WTC11 (cell line): ENCODE results near the gene NUP93. TPM values are rescaled to one million over a fixed set of nuclear protein-coding genes. Genes with fewer than 3 reads are reported as not detected.

Source experiments
- ATAC-seq: fragments of 200-7000 bp; cut with Tn5 transposase; 2 replicates; pipeline ENCODE4 v1.10.0; 2021; ENCODE audit warnings: mild to moderate bottlenecking, moderate library complexity
- CTCF ChIA-PET: fragments of 300-600 bp; sonication (Branson Sonifier 250); formaldehyde crosslinking; loops from one replicate; lab custom pipeline; 2021; ENCODE audit warnings: antibody characterized with exemption; lab: Charles Lee
- POLR2A ChIA-PET: fragments of 350-600 bp; sonication (Branson Sonifier 250); formaldehyde crosslinking; loops from one replicate; lab custom pipeline; 2021; ENCODE audit warnings: antibody characterized with exemption; lab: Charles Lee
- DNase-seq: peaks from one replicate; pipeline ENCODE4 v3.0.0; 2021; ENCODE audit warnings: low spot score
- H3K27ac Mint-ChIP-seq: 2 replicates; pipeline ENCODE4 v1.8.0; 2021; ENCODE audit warnings: mixed read lengths
- H3K27me3 Mint-ChIP-seq: 2 replicates; pipeline ENCODE4 v1.8.0; 2021; ENCODE audit warnings: low read depth, mild to moderate bottlenecking, moderate library complexity, mixed read lengths
- H3K36me3 Mint-ChIP-seq: 2 replicates; pipeline ENCODE4 v1.8.0; 2021; ENCODE audit warnings: mixed read lengths
- H3K4me1 Mint-ChIP-seq: 2 replicates; pipeline ENCODE4 v1.8.0; 2022; ENCODE audit warnings: mixed read lengths
- H3K4me3 Mint-ChIP-seq: 2 replicates; pipeline ENCODE4 v1.8.0; 2021; ENCODE audit warnings: mild to moderate bottlenecking, moderate library complexity, mixed read lengths
- H3K9me3 Mint-ChIP-seq: 2 replicates; pipeline ENCODE4 v1.8.0; 2021; ENCODE audit warnings: mixed read lengths
- CBFB ChIP-seq: sonication (generic); formaldehyde crosslinking; IDR thresholded peaks from 2 replicates; pipeline ENCODE4 v1.8.1; 2022; ENCODE audit warnings: mild to moderate bottlenecking, low read depth, missing genetic modification reagents
- CREB1 ChIP-seq: sonication (generic); formaldehyde crosslinking; IDR thresholded peaks from 2 replicates; pipeline ENCODE4 v1.8.0; 2023; ENCODE audit warnings: mild to moderate bottlenecking, missing genetic modification reagents
- EMX1 ChIP-seq: fragments of 250-450 bp; sonication (Bioruptor Pico); IDR thresholded peaks from 2 replicates; pipeline ENCODE4 v1.8.0; 2021; ENCODE audit warnings: mild to moderate bottlenecking
- ESRRA ChIP-seq: sonication (generic); formaldehyde crosslinking; IDR thresholded peaks from 2 replicates; pipeline ENCODE4 v1.8.1; 2022; ENCODE audit warnings: mild to moderate bottlenecking, missing genetic modification reagents, borderline replicate concordance
- GRHL2 ChIP-seq: fragments of 250-450 bp; sonication (Bioruptor Pico); IDR thresholded peaks from 2 replicates; pipeline ENCODE4 v1.8.0; 2022; ENCODE audit warnings: mild to moderate bottlenecking, moderate library complexity; ENCODE audit not compliant: insufficient replicate concordance, severe bottlenecking
- IRF2 ChIP-seq: sonication (generic); formaldehyde crosslinking; IDR thresholded peaks from 2 replicates; pipeline ENCODE4 v1.8.0; 2022; ENCODE audit warnings: low read depth, missing genetic modification reagents, borderline replicate concordance
- JAZF1 ChIP-seq: fragments of 250-450 bp; sonication (Bioruptor Pico); IDR thresholded peaks from 2 replicates; pipeline ENCODE4 v1.9.0; 2021; ENCODE audit warnings: moderate library complexity, mild to moderate bottlenecking, inconsistent platforms
- MYBL2 ChIP-seq: sonication (generic); formaldehyde crosslinking; IDR thresholded peaks from 2 replicates; pipeline ENCODE4 v1.8.1; 2023; ENCODE audit warnings: mild to moderate bottlenecking, moderate library complexity, missing genetic modification reagents
- NR1H2 ChIP-seq: sonication (generic); formaldehyde crosslinking; IDR thresholded peaks from 2 replicates; pipeline ENCODE4 v1.9.0; 2021; ENCODE audit warnings: mild to moderate bottlenecking, moderate library complexity, missing genetic modification reagents
- OVOL2 ChIP-seq: fragments of 250-450 bp; sonication (Bioruptor Pico); IDR thresholded peaks from 2 replicates; pipeline ENCODE4 v1.9.0; 2021; ENCODE audit warnings: mild to moderate bottlenecking, borderline replicate concordance
- TEAD1 ChIP-seq: sonication (generic); formaldehyde crosslinking; IDR thresholded peaks from 2 replicates; pipeline ENCODE4 v1.8.0; 2022; ENCODE audit warnings: mild to moderate bottlenecking, missing genetic modification reagents
- ZNF671 ChIP-seq: fragments of 250-450 bp; sonication (Bioruptor Pico); IDR thresholded peaks from 2 replicates; pipeline ENCODE4 v1.8.0; 2021; ENCODE audit warnings: mild to moderate bottlenecking
- total RNA-seq: library from RNA; stranded (reverse); gene quantifications from 3 replicates; pipeline ENCODE4 v1.2.3, GENCODE V29; 2021
- TF ChIP-seq, protein P1 (sequence below): sonication (generic); formaldehyde crosslinking; IDR thresholded peaks from 2 replicates; pipeline ENCODE4 v1.8.1; 2022; ENCODE audit warnings: low read depth, mild to moderate bottlenecking, moderate library complexity, missing genetic modification reagents, borderline replicate concordance
- TF ChIP-seq, protein P2 (sequence below): sonication (generic); formaldehyde crosslinking; IDR thresholded peaks from 2 replicates; pipeline ENCODE4 v1.8.1; 2023; ENCODE audit warnings: mild to moderate bottlenecking, missing genetic modification reagents, moderate library complexity
- TF ChIP-seq, protein P3 (sequence below): sonication (generic); formaldehyde crosslinking; IDR thresholded peaks from 2 replicates; pipeline ENCODE4 v1.8.0; 2022; ENCODE audit warnings: mild to moderate bottlenecking, missing genetic modification reagents
- TF ChIP-seq, protein P4 (sequence below): fragments of 200-600 bp; IDR thresholded peaks from 2 replicates; pipeline ENCODE4 v1.8.0; 2022; ENCODE audit warnings: antibody characterized with exemption
- TF ChIP-seq, protein P5 (sequence below): sonication (generic); formaldehyde crosslinking; IDR thresholded peaks from 2 replicates; pipeline ENCODE4 v1.8.1; 2023; ENCODE audit warnings: mild to moderate bottlenecking, moderate library complexity, missing genetic modification reagents
- TF ChIP-seq, protein P6 (sequence below): sonication (generic); formaldehyde crosslinking; IDR thresholded peaks from 2 replicates; pipeline ENCODE4 v1.8.0; 2023; ENCODE audit warnings: missing genetic modification reagents, mild to moderate bottlenecking, borderline replicate concordance
- TF ChIP-seq, protein P7 (sequence below): sonication (generic); formaldehyde crosslinking; IDR thresholded peaks from 2 replicates; pipeline ENCODE4 v1.8.0; 2022; ENCODE audit warnings: mild to moderate bottlenecking, missing genetic modification reagents

The NUP93 gene
- total RNA-seq, 1 experiment from 2014 or later = 185 TPM

DNA sequence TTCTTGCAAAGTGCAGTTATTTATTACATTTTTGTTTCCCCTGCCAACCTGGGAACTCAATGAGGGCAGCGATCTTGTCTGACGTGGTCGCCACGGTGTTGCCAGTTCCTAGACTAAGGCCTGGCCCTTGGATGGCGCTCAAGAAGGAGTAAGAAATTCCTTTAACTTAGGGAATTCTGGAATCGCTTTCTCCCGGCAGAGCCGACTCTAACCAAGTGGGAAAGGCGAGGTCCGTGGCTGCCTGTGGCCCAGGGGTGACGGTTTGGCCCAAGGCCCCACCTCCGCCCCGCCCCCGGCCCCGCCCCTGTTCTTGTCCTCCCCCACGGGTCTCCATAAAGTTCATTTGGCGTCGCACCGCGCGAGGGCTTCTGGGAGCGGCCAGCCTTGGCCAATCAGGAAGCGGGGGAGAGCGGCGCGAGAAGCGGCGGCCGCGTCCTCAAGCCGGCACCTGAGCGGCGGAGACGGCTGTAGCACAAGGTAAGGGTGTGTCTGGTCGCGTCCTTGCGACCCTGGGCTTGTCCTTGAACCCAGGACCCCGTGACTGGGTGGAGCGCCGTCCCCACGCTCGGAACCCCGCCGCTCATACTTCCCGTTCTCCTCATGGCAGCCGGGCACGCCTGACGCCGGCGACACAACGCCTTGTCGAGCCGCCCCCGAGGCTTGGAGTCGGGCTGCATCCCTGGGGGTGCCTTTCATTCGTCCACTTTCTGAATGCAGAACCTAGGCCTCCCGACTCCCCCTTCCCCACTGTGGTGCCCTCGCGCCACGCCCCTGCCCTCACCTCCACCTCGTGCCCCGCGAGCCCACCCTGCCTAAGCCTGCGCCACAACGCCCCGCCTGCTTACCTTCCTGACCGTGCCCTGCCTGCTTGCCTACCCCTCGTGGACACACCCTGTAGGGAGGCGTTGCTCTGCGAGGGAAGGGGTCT, at the start of gene NUP93 (continued):
- peak; percentile 30; the same call in 1 of the 2 replicates for TF ChIP-seq MYBL2
- TF ChIP-seq, protein P1, sequence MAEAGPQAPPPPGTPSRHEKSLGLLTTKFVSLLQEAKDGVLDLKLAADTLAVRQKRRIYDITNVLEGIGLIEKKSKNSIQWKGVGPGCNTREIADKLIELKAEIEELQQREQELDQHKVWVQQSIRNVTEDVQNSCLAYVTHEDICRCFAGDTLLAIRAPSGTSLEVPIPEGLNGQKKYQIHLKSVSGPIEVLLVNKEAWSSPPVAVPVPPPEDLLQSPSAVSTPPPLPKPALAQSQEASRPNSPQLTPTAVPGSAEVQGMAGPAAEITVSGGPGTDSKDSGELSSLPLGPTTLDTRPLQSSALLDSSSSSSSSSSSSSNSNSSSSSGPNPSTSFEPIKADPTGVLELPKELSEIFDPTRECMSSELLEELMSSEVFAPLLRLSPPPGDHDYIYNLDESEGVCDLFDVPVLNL (CRISPR knock-in tag) = no peak
- TF ChIP-seq, protein P2, sequence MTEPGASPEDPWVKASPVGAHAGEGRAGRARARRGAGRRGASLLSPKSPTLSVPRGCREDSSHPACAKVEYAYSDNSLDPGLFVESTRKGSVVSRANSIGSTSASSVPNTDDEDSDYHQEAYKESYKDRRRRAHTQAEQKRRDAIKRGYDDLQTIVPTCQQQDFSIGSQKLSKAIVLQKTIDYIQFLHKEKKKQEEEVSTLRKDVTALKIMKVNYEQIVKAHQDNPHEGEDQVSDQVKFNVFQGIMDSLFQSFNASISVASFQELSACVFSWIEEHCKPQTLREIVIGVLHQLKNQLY = no peak
- no peak; the same call in 1 of the 2 replicates for TF ChIP-seq ESRRA (CRISPR knock-in tag)
- no peak for TF ChIP-seq GRHL2
- no peak for TF ChIP-seq EMX1 (CRISPR knock-in tag)
- TF ChIP-seq OVOL2 (CRISPR knock-in tag) = no peak
- TF ChIP-seq, protein P3, sequence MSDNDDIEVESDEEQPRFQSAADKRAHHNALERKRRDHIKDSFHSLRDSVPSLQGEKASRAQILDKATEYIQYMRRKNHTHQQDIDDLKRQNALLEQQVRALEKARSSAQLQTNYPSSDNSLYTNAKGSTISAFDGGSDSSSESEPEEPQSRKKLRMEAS (CRISPR knock-in tag) = peak; percentile 83
- TF ChIP-seq IRF2 (CRISPR knock-in tag) = no peak
- TF ChIP-seq, protein P4, sequence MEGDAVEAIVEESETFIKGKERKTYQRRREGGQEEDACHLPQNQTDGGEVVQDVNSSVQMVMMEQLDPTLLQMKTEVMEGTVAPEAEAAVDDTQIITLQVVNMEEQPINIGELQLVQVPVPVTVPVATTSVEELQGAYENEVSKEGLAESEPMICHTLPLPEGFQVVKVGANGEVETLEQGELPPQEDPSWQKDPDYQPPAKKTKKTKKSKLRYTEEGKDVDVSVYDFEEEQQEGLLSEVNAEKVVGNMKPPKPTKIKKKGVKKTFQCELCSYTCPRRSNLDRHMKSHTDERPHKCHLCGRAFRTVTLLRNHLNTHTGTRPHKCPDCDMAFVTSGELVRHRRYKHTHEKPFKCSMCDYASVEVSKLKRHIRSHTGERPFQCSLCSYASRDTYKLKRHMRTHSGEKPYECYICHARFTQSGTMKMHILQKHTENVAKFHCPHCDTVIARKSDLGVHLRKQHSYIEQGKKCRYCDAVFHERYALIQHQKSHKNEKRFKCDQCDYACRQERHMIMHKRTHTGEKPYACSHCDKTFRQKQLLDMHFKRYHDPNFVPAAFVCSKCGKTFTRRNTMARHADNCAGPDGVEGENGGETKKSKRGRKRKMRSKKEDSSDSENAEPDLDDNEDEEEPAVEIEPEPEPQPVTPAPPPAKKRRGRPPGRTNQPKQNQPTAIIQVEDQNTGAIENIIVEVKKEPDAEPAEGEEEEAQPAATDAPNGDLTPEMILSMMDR = no peak
- TF ChIP-seq, protein P5, sequence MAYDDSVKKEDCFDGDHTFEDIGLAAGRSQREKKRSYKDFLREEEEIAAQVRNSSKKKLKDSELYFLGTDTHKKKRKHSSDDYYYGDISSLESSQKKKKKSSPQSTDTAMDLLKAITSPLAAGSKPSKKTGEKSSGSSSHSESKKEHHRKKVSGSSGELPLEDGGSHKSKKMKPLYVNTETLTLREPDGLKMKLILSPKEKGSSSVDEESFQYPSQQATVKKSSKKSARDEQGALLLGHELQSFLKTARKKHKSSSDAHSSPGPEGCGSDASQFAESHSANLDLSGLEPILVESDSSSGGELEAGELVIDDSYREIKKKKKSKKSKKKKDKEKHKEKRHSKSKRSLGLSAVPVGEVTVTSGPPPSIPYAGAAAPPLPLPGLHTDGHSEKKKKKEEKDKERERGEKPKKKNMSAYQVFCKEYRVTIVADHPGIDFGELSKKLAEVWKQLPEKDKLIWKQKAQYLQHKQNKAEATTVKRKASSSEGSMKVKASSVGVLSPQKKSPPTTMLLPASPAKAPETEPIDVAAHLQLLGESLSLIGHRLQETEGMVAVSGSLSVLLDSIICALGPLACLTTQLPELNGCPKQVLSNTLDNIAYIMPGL (CRISPR knock-in tag) = no peak
- 0 out of 2 replicates have a peak, but pooled peaks have one; percentile 72 for TF ChIP-seq CREB1 (CRISPR knock-in tag)
- peak; percentile 77; the same call in 1 of the 2 replicates for TF ChIP-seq TEAD1
- peak; percentile 65; the same call in 1 of the 2 replicates for TF ChIP-seq CBFB (CRISPR knock-in tag)
- no peak for TF ChIP-seq NR1H2 (CRISPR knock-in tag)
- no peak for TF ChIP-seq JAZF1 (CRISPR knock-in tag)
- TF ChIP-seq ZNF671 = no peak
- TF ChIP-seq, all 79 proteins: peak for 26

DNA sequence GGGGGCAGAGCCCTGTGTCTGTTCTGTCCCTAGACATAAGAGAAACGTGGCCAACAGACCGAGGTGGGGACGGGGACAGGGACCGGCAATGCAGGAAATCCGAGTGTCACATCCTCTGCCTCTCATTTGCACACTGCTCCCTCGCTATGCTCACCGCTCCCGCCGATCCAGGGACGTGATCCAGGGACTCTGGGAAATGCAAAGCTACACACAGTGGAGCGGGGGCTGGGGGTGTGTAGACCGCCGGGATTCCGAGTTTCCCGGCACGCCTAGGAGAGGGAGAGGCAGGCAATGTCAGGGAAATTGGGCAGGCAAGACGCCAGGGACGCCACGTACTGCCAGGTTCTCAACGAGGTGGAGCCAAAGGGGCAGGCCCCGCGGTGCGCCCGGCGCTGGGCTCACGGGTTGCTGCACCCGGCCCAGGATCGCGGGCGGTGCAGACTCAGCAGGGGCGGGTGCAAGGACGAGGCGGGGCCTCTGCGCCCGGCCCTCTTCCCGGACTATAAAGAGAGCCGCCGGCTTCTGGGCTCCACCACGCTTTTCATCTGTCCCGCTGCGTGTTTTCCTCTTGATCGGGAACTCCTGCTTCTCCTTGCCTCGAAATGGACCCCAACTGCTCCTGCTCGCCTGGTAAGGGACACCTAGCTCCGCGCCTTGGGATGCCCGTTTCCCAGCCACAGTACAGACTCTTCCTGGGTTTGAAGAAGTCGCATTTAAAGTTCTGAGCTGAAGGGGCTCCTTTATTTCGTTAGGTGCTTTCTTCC, 47.8 kb upstream of the NUP93 start, which contains the start of gene MT1X:
MT1X (plus strand) TSS at position 532 of the 764 bp plus-strand sequence; CDS start at position 603, 71 bp downstream.
- H3K4me1 Mint-ChIP-seq = peaks cover 42% of the 10 kb centered on the region
- peaks cover 17% of the 10 kb centered on the region for H3K27me3 Mint-ChIP-seq
- peak; percentile 85 for DNase-seq
- H3K4me3 Mint-ChIP-seq = peak within 1 kb of the TSS; percentile 88
- H3K27ac Mint-ChIP-seq = peak within 1 kb of the TSS; percentile 75
- CTCF ChIA-PET = interaction anchor here (0.6 to 2.5 kb wide), 3 partner anchors 19 to 645 kb away, joined by 3 to 26 read pairs (median 4); no protein-coding TSS in a partner anchor
- peak; percentile 89 for ATAC-seq
- H3K36me3 Mint-ChIP-seq = peaks cover 30% of the 10 kb centered on the region
- peaks cover 11% of the 10 kb centered on the region for H3K9me3 Mint-ChIP-seq
- POLR2A ChIA-PET = interaction anchor here (0.7 to 4.4 kb wide), 7 partner anchors 14 to 74 kb away, joined by 4 to 44 read pairs (median 6); partner anchors contain the start of genes MT1E, MT1F, MT1G and MT1H
- TF ChIP-seq, protein P6, sequence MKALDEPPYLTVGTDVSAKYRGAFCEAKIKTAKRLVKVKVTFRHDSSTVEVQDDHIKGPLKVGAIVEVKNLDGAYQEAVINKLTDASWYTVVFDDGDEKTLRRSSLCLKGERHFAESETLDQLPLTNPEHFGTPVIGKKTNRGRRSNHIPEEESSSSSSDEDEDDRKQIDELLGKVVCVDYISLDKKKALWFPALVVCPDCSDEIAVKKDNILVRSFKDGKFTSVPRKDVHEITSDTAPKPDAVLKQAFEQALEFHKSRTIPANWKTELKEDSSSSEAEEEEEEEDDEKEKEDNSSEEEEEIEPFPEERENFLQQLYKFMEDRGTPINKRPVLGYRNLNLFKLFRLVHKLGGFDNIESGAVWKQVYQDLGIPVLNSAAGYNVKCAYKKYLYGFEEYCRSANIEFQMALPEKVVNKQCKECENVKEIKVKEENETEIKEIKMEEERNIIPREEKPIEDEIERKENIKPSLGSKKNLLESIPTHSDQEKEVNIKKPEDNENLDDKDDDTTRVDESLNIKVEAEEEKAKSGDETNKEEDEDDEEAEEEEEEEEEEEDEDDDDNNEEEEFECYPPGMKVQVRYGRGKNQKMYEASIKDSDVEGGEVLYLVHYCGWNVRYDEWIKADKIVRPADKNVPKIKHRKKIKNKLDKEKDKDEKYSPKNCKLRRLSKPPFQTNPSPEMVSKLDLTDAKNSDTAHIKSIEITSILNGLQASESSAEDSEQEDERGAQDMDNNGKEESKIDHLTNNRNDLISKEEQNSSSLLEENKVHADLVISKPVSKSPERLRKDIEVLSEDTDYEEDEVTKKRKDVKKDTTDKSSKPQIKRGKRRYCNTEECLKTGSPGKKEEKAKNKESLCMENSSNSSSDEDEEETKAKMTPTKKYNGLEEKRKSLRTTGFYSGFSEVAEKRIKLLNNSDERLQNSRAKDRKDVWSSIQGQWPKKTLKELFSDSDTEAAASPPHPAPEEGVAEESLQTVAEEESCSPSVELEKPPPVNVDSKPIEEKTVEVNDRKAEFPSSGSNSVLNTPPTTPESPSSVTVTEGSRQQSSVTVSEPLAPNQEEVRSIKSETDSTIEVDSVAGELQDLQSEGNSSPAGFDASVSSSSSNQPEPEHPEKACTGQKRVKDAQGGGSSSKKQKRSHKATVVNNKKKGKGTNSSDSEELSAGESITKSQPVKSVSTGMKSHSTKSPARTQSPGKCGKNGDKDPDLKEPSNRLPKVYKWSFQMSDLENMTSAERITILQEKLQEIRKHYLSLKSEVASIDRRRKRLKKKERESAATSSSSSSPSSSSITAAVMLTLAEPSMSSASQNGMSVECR (CRISPR knock-in tag) = 0 out of 2 replicates have a peak, but pooled peaks have one; percentile 25
- TF ChIP-seq, protein P7, sequence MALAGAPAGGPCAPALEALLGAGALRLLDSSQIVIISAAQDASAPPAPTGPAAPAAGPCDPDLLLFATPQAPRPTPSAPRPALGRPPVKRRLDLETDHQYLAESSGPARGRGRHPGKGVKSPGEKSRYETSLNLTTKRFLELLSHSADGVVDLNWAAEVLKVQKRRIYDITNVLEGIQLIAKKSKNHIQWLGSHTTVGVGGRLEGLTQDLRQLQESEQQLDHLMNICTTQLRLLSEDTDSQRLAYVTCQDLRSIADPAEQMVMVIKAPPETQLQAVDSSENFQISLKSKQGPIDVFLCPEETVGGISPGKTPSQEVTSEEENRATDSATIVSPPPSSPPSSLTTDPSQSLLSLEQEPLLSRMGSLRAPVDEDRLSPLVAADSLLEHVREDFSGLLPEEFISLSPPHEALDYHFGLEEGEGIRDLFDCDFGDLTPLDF (CRISPR knock-in tag) = 0 out of 2 replicates have a peak, but pooled peaks have one; percentile 11
